H1 (cell line): ENCODE measurements around the gene CFAP107. TPM values are rescaled to one million over a fixed set of nuclear protein-coding genes. Genes with fewer than 3 reads are reported as not detected.

ENCODE experiments used
- CTCF ChIA-PET: fragments of 300-600 bp; sonication (Branson Sonifier 250); formaldehyde crosslinking; loops from one replicate; lab custom pipeline; 2021; ENCODE audit not compliant: partially characterized antibody; lab: Charles Lee
- POLR2A ChIA-PET: fragments of 300-600 bp; sonication (Branson Sonifier 250); formaldehyde crosslinking; loops from one replicate; lab custom pipeline; 2021; ENCODE audit warnings: inconsistent platforms; ENCODE audit not compliant: partially characterized antibody; lab: Charles Lee
- DNase-seq, 2 experiments: peaks; one replicate each; pipeline versions ENCODE4 v3.0.0 to v3.0.0-alpha.2; 2010 to 2022; ENCODE audit warnings: low spot score in 2 of 2, low read depth in 1 of 2, mixed read lengths in 1 of 2
- FAIRE-seq: peaks from 2 replicates; lab custom pipeline; 2011; peaks lifted over from hg19 to GRCh38; lab: Jason Lieb, UNC
- H2AFZ ChIP-seq: 2 replicates; pipeline ENCODE4 v1.8.1; 2012; ENCODE audit warnings: low read length, inconsistent platforms
- H2AK5ac ChIP-seq: 2 replicates; pipeline ENCODE4 v1.6.1; 2013; ENCODE audit warnings: low read depth, low read length
- H2BK120ac ChIP-seq: replicated peaks from 2 replicates; pipeline ENCODE3; 2013; ENCODE audit warnings: low read depth, low read length, inconsistent platforms
- H2BK12ac ChIP-seq: 2 replicates; pipeline ENCODE4 v1.6.1; 2013; ENCODE audit warnings: low read depth, low read length
- H2BK15ac ChIP-seq: 2 replicates; pipeline ENCODE4 v1.6.1; 2013; ENCODE audit warnings: low read length
- H2BK20ac ChIP-seq: 2 replicates; pipeline ENCODE4 v1.6.1; 2013; ENCODE audit warnings: low read length
- H2BK5ac ChIP-seq: 2 replicates; pipeline ENCODE4 v1.6.1; 2013; ENCODE audit warnings: low read depth, low read length
- H3K14ac ChIP-seq: 2 replicates; pipeline ENCODE4 v1.6.1; 2013; ENCODE audit warnings: inconsistent platforms; ENCODE audit not compliant: insufficient read length
- H3K18ac ChIP-seq: 2 replicates; pipeline ENCODE4 v1.6.1; 2013; ENCODE audit warnings: low read length; ENCODE audit errors: extremely low read depth
- H3K23ac ChIP-seq: 2 replicates; pipeline ENCODE4 v1.6.1; 2013; ENCODE audit warnings: inconsistent platforms; ENCODE audit not compliant: insufficient read length
- H3K23me2 ChIP-seq: 2 replicates; pipeline ENCODE4 v1.6.1; 2013; ENCODE audit warnings: low read depth, low read length
- H3K27ac ChIP-seq: 2 replicates; pipeline ENCODE4 v1.6.1; 2011; ENCODE audit warnings: low read depth, low read length, inconsistent platforms
- H3K27me3 ChIP-seq, 4 experiments: replicated peaks in 1 of 4; 1 replicate in 1 of 4; 2 replicates in 3 of 4; pipeline versions ENCODE4 v1.6.1 to v1.8.1; 2011 to 2013; ENCODE audit warnings: low read length in 3 of 4, mild to moderate bottlenecking in 3 of 4, inconsistent platforms in 2 of 4, mixed read lengths in 2 of 4, moderate library complexity in 1 of 4; ENCODE audit not compliant: control insufficient read depth in 3 of 4, insufficient read depth in 3 of 4; ENCODE audit errors: extremely low read depth in 1 of 4
- H3K36me3 ChIP-seq, 4 experiments: 2 replicates each; pipeline versions ENCODE4 v1.6.1 to v1.8.1; 2011 to 2013; ENCODE audit warnings: mild to moderate bottlenecking in 4 of 4, low read length in 3 of 4, moderate library complexity in 2 of 4, control low read depth in 1 of 4, inconsistent platforms in 1 of 4; ENCODE audit not compliant: insufficient read depth in 4 of 4, control insufficient read depth in 2 of 4
- H3K4ac ChIP-seq: replicated peaks from 2 replicates; pipeline ENCODE3; 2013; ENCODE audit warnings: low read length, low read depth, mixed read lengths, inconsistent platforms; ENCODE audit not compliant: insufficient read length
- H3K4me1 ChIP-seq, 4 experiments: replicated peaks in 1 of 4; 1 replicate in 1 of 4; 2 replicates in 3 of 4; pipeline versions ENCODE4 v1.6.1 to v1.8.1; 2011 to 2013; ENCODE audit warnings: low read length in 3 of 4, inconsistent platforms in 2 of 4, mixed read lengths in 1 of 4; ENCODE audit not compliant: insufficient read depth in 4 of 4, control insufficient read depth in 3 of 4
- H3K4me2 ChIP-seq, 2 experiments: 2 replicates each; pipeline versions ENCODE4 v1.6.1 to v1.8.1; 2011 to 2013; ENCODE audit warnings: low read depth in 2 of 2, low read length in 2 of 2, control low read depth in 1 of 2, inconsistent platforms in 1 of 2, mild to moderate bottlenecking in 1 of 2; ENCODE audit not compliant: insufficient read depth in 1 of 2
- H3K4me3 ChIP-seq, 4 experiments: fragments of 200-600, 300-600 bp in 1 of 4; sonication (generic), shearing (Covaris generic), sonication (Bioruptor Twin) in 1 of 4; 2 replicates each; pipeline versions ENCODE4 v1.5.1 to v1.8.1; 2011 to 2016; ENCODE audit warnings: low read length in 4 of 4, low read depth in 3 of 4, control low read depth in 2 of 4, inconsistent platforms in 2 of 4, mild to moderate bottlenecking in 2 of 4, mixed read lengths in 1 of 4, moderate library complexity in 1 of 4; ENCODE audit not compliant: insufficient read depth in 2 of 4; ENCODE audit errors: extremely low read depth in 1 of 4
- H3K56ac ChIP-seq: replicated peaks from 2 replicates; pipeline ENCODE3; 2013; ENCODE audit warnings: low read depth, mild to moderate bottlenecking, mixed read lengths, low read length, inconsistent platforms; ENCODE audit not compliant: insufficient read length
- H3K79me1 ChIP-seq: 2 replicates; pipeline ENCODE4 v1.6.1; 2013; ENCODE audit warnings: low read depth, low read length, control low read depth
- H3K79me2 ChIP-seq, 2 experiments: 2 replicates each; pipeline versions ENCODE4 v1.6.1 to v1.8.1; 2012 to 2013; ENCODE audit warnings: low read length in 2 of 2, mild to moderate bottlenecking in 2 of 2, inconsistent platforms in 1 of 2; ENCODE audit not compliant: insufficient read depth in 2 of 2, control insufficient read depth in 1 of 2
- H3K9ac ChIP-seq, 4 experiments: replicated peaks in 1 of 4; 1 replicate in 1 of 4; 2 replicates in 3 of 4; pipeline versions ENCODE4 v1.6.1 to v1.8.1; 2011 to 2013; ENCODE audit warnings: low read depth in 3 of 4, low read length in 3 of 4, control low read depth in 2 of 4, mild to moderate bottlenecking in 2 of 4, moderate library complexity in 2 of 4, inconsistent platforms in 1 of 4; ENCODE audit errors: extremely low read depth in 1 of 4
- H3K9me3 ChIP-seq, 2 experiments: 2 replicates each; pipeline versions ENCODE4 v1.6.1 to v1.8.1; 2012 to 2013; ENCODE audit warnings: mild to moderate bottlenecking in 2 of 2, moderate library complexity in 2 of 2, control low read depth in 1 of 2, inconsistent platforms in 1 of 2, low read depth in 1 of 2, low read length in 1 of 2, mixed read lengths in 1 of 2; ENCODE audit not compliant: insufficient read depth in 2 of 2
- H4K20me1 ChIP-seq, 2 experiments: replicated peaks in 1 of 2; 2 replicates each; pipeline versions ENCODE3 to v1.8.1; 2011 to 2013; ENCODE audit warnings: inconsistent platforms in 2 of 2, low read length in 2 of 2, mild to moderate bottlenecking in 1 of 2; ENCODE audit not compliant: insufficient read depth in 2 of 2, control insufficient read depth in 1 of 2
- H4K5ac ChIP-seq: 2 replicates; pipeline ENCODE4 v1.6.1; 2013; ENCODE audit warnings: low read length, low read depth, mixed read lengths, inconsistent platforms; ENCODE audit not compliant: insufficient read length
- H4K8ac ChIP-seq: 2 replicates; pipeline ENCODE4 v1.8.0; 2013; ENCODE audit warnings: mild to moderate bottlenecking, moderate library complexity, low read length, inconsistent platforms; ENCODE audit not compliant: insufficient read depth; ENCODE audit errors: extremely low read depth
- H4K91ac ChIP-seq: replicated peaks from 2 replicates; pipeline ENCODE3; 2013; ENCODE audit warnings: low read length, mixed read lengths, inconsistent platforms; ENCODE audit not compliant: insufficient read length
- CTCF ChIP-seq, 3 experiments: IDR thresholded peaks; 1 replicate in 2 of 3; 2 replicates in 1 of 3; pipeline versions ENCODE4 v1.5.1 to v1.6.1; 2011; ENCODE audit warnings: low read length in 3 of 3, mild to moderate bottlenecking in 3 of 3, inconsistent platforms in 2 of 3, low read depth in 1 of 3, moderate library complexity in 1 of 3; ENCODE audit not compliant: insufficient read depth in 1 of 3; ENCODE audit errors: control extremely low read depth in 1 of 3
- E2F6 ChIP-seq: IDR thresholded peaks from 2 replicates; pipeline ENCODE4 v1.6.1; 2012; ENCODE audit warnings: inconsistent platforms
- JUND ChIP-seq: IDR thresholded peaks from 2 replicates; pipeline ENCODE4 v1.6.1; 2011; ENCODE audit warnings: mild to moderate bottlenecking, improper control_type of control experiment, low read length
- SAP30 ChIP-seq: fragments of 300-600 bp; sonication (generic); IDR thresholded peaks from 2 replicates; pipeline ENCODE4 v1.7.1; 2012; ENCODE audit warnings: low read length, moderate library complexity, mild to moderate bottlenecking, inconsistent platforms; ENCODE audit not compliant: insufficient read depth, insufficient replicate concordance
- SIN3A ChIP-seq, 2 experiments: IDR thresholded peaks in 1 of 2; conservative IDR thresholded peaks in 1 of 2; 2 replicates each; pipeline ENCODE4 v1.6.1; 2011 to 2012; ENCODE audit warnings: low read length in 2 of 2, improper control_type of control experiment in 1 of 2, low read depth in 1 of 2, mild to moderate bottlenecking in 1 of 2
- SIRT6 ChIP-seq: IDR thresholded peaks from one replicate; pipeline ENCODE4 v1.7.1; 2012; ENCODE audit warnings: low read length, inconsistent platforms
- TAF1 ChIP-seq: IDR thresholded peaks from 2 replicates; pipeline ENCODE4 v1.6.1; 2011; ENCODE audit warnings: mild to moderate bottlenecking, low read depth, low read length
- TBP ChIP-seq: IDR thresholded peaks from 2 replicates; pipeline ENCODE4 v1.6.1; 2011; ENCODE audit warnings: low read depth, low read length, improper control_type of control experiment
- WGBS, 2 experiments: shearing (Covaris generic) in 1 of 2; methylation state at CpG; one replicate each; pipeline versions ENCODE4 v1.1.6 to v1.1.7; 2013 to 2015; ENCODE audit warnings: low lambda C conversion rate in 2 of 2, mixed read lengths in 2 of 2, inconsistent platforms in 1 of 2, low coverage in 1 of 2, missing lambda C conversion rate in 1 of 2; ENCODE audit not compliant: insufficient replicate concordance in 2 of 2, insufficient coverage in 1 of 2, insufficient read length in 1 of 2; ENCODE audit errors: extremely low coverage in 1 of 2, missing lambda C conversion rate in 1 of 2; 5-methylcytosine and 5-hydroxymethylcytosine counted together
- polyA plus RNA-seq, 7 experiments: library from polyadenylated mRNA; depleted of rRNA in 3 of 7; stranded (reverse) in 5 of 7; unstranded in 2 of 7; fragments of >200 nt in 5 of 7; fragments of 200-250 nt in 2 of 7; gene quantifications; 1 replicate in 5 of 7; 2 replicates in 1 of 7; 4 replicates in 1 of 7; pipeline versions ENCODE4 v1.2.1 to v1.2.3, GENCODE V29; 2011 to 2013; ENCODE audit warnings: missing spikeins in 2 of 7, mixed read lengths in 2 of 7
- total RNA-seq: library from RNA; stranded (reverse); fragmentation: NEBNext Ultra II Directional; extraction: Animal tissue kit (Norgen Biotek cat#: 25700); gene quantifications from 2 replicates; pipeline ENCODE4 v1.2.1, GENCODE V29; 2021

The CFAP107 gene
- total and polyA plus RNA-seq, 2 of the 8 experiments (the other 6 are each of a cell fraction or from before 2014, with no cell fraction given), result 0.23 TPM; not detected in 1

GRCh38 chr1:12709696-12710095, 36.3 kb upstream of the CFAP107 start:
- CTCF ChIA-PET, result no interaction called here
- TF ChIP-seq TAF1 (no peak), E2F6 (no peak), CTCF (IDR thresholded peaks at IDR 0.05; ENCODE audit: control extremely low read depth in 1 of 3, insufficient read depth in 1 of 3, low read depth in 1 of 3, low read length in 3 of 3) (no peak), SAP30 (no peak), SIN3A (conservative IDR thresholded peaks at IDR 0.05 in 1 of 2, IDR thresholded peaks at IDR 0.05 in 1 of 2; ENCODE audit: low read depth in 1 of 2, low read length in 2 of 2) (no peak), JUND (no peak), TBP (no peak), SIRT6 (no peak)
- TF ChIP-seq, all 59 proteins: peak for 0

More at GRCh38 chr1:12709696-12710095, 36.3 kb upstream of the CFAP107 start:
- Histone ChIP-seq H3K4ac (no peak overlapping the region), H4K8ac (no peak overlapping the region), H3K4me3 (no peak overlapping the region), H4K20me1 (no peaks in the 10 kb centered on the region), H3K36me3 (no peaks in the 10 kb centered on the region), H2AFZ (no peak overlapping the region), H3K4me1 (peaks cover 3 to 14% (median 9%) of the 10 kb centered on the region in 4 experiments), H2BK15ac (no peak overlapping the region), H2BK20ac (no peak overlapping the region), H3K79me1 (no peaks in the 10 kb centered on the region), H3K4me2 (no peak overlapping the region), H3K23ac (no peak overlapping the region), H3K9me3 (no peaks in the 10 kb centered on the region), H2BK12ac (no peak overlapping the region), H3K27me3 (no peaks in the 10 kb centered on the region), H2BK120ac (no peak overlapping the region), H4K5ac (no peak overlapping the region), H3K56ac (no peak overlapping the region), H3K18ac (no peak overlapping the region), H3K23me2 (no peaks in the 10 kb centered on the region), H2BK5ac (no peak overlapping the region), H3K14ac (no peak overlapping the region), H3K27ac (no peak overlapping the region), H3K79me2 (no peaks in the 10 kb centered on the region), H4K91ac (no peak overlapping the region), H2AK5ac (no peak overlapping the region), H3K9ac (no peak overlapping the region)
- WGBS, 2 experiments, result 86% methylated on average over 3 of the region's 3 CpGs; no CpG with 5 or more reads in 1 of the 2 experiments
- POLR2A ChIA-PET, result no interaction called here
- FAIRE-seq (no peak), DNase-seq (no peak)
